ENCODE measurements around the gene PLIN5. TPM values are rescaled to one million over a fixed set of nuclear protein-coding genes. Genes with fewer than 3 reads are reported as not detected.
"Not testable (repeated sequence)": the region's sequence is repeated elsewhere in the genome, so short reads cannot be mapped to it uniquely, and the experiment has no call there.

Gene PLIN5
- polyA plus RNA-seq, 3 donors, result 2.3 to 3.2 (median 2.3) TPM

DNA sequence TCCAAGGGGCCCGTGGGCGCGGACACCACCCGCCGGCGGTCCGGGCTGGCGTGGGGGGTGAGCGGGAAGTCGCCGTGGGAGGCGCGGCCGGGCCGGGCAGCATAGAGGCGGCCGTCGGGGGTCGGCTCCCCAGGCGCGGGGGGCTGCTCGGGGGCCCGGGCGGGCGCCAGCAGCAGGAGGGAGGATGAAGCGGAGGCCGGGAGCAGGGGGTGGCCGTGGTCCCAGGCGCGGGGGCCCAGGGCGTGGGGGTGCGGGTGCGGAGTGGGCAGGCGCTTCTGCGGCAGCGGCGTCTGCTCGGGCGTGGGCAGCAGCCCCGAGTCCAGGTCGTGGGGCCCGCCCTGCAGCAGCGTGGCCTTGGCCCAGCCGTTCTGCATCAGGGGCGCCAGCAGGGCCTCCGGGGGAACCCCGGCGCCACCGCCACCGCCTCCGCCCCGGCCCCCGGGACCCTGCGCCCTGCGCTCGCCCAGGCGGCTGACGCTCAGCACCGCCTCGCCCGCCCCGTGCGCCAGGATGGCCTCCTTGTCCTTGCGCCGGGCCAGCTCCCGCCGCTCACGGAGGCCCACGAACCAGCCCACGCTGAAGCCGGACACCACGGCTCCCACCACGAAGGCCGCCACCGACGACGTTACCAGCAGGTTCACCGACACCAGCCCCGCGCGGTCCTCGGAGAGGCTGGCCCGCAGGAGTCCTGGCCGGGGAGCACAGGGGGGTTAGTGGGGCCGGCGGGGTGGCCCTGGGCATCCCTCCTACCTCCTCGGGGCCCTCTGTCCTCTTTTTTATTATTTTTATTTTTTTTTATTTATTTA lies 9.0 kb upstream of the PLIN5 start:
- DNase-seq (ENCODE audit: low read depth in 3 of 3, low spot score in 2 of 3), result no peak

DNA sequence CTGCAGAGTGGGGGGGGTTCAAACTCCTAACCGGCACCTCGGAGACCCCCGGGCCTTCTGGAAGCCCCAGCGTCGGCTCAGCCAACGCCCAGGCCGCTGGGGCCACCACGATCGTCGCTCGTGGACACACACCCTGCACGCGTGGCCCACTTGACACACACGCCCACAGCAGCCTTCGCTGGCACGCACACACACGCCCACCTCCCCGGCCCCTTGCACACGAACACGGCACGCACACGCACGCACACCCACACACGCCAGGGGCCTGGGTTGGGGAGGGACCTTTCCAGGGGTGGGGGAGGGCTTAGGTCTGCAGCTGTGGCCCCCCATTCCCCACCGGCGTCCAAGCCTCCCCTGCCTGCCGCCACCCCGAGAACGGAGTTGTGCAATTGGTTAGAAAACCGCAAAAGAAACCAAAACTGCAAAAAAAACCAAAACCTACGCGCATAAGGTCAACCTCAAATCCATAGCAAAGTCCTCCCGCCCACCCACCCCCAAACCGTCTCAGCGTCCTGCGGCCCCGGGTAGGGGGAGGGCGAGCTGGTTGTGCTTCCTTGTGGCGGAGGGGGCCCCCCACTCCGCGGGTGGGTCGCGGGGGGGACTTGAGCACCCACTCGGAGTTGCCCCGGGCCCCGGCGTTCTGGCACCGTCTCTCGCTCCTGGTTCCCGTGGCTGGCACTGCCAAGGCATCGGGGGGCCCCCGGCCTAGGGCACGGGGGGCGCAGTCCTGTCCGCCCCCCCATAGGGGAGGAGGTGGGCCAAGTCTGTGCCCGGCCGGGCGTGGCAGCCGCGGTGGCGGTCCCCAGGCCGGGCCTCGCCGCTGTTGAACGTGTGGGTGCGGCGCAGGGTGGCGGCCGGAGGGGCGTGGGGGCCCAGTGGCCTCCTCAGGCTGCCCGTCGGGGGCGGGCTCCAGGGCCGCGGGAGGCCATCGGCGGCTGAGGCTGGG lies 8.1 kb upstream of the PLIN5 start:
- DNase-seq (ENCODE audit: low read depth in 3 of 3, low spot score in 2 of 3), result no peak

DNA sequence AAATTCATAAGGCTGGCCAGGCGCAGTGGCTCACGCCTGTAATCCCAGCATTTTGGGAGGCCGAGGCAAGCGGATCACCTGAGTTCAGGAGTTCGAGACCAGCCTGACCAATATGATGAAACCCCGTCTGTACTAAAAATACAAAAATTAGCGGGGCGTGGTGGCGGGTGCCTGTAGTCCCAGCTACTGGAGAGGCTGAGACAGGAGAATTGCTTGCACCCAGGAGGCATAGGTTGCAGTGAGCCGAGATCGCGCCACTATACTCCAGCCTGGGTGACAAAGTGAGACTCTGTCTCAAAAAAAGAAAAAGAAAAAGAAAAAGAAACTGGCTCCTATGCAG lies 6.8 kb upstream of the PLIN5 start:
- not testable (repeated sequence) for DNase-seq (ENCODE audit: low read depth in 3 of 3, low spot score in 2 of 3)

DNA sequence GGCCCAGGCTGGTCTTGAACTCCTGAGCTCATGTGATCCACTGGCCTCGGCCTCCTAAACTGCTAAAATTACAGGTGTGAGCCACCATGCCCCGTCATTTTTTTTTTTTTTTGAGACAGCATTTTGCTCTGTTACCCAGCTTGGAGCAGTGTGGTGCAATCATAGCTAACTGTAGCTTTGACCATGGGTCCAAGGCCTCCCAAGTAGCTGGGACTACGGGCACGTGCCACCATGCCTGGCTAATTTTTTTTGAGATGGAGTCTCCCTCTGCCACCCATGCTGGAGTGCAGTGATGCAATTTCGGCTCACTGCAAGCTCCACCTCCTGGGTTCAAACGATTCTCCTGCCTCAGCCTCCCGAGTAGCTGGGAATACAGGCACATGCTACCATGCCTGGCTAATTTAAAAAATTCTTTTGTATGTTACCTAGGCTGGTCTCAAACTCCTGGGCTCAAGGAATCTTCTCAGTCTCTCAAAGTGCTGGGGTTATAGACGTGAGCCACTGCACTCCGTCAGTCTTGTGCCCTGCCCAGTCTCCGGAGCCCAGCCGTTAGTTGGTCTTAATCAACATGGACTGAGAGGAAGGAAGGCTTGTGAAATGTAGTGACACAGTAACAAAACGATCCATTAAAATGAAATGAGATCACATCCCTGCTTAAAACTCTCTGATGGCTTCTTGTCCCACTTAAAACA lies 6.2 kb upstream of the PLIN5 start:
- no peak for DNase-seq (ENCODE audit: low read depth in 3 of 3, low spot score in 2 of 3)

- DNase-seq (ENCODE audit: low read depth in 3 of 3, low spot score in 2 of 3), result no peak
Observed at GRCh38 chr19:4539693-4540581, 4.9 kb upstream of the PLIN5 start, which contains the start of gene LRG1. Gene LRG1, minus strand, starts transcription at chr19:4540036. Its CDS starts 23 bp downstream, at chr19:4540013.

GRCh38 chr19:4539169-4539692 lies 4.2 kb upstream of the PLIN5 start:
- no peak for DNase-seq (ENCODE audit: low read depth in 3 of 3, low spot score in 2 of 3)

- no peak for DNase-seq (ENCODE audit: low read depth in 3 of 3, low spot score in 2 of 3)
Observed at GRCh38 chr19:4538601-4538954, 3.6 kb upstream of the PLIN5 start.

DNA sequence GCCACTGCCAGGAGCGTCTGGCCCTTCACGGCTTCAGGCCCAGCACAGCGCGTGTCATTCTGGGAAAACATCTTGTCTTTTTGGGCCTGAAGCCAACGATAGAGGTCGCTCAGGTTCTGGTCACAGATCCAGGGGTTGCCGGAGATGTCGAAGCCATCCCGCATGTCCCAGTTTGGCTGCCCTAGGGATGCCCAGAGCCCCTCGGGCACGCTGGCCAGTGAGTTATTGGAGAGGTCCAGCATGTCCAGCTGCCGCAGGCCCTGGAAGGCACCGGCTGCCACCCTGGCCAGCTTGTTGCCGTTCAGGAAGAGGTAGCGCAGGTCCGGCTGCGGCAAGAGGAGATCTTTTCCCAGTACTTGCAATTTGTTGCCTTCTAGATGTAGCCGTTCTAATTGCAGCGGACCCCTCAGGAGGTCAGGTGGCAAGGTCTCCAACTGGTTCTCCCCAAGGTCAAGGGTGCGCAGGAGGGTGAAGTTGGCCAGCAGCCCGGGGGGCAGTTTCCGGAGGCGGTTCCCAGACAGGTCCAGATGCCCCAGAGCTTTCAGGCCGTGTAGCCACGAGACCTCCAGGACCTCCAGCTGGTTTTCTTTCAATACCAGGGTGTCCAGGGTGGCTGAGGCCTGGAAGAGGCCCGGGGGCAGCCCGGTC lies 3.1 kb upstream of the PLIN5 start:
- DNase-seq (ENCODE audit: low read depth in 3 of 3, low spot score in 2 of 3), result no peak

DNA sequence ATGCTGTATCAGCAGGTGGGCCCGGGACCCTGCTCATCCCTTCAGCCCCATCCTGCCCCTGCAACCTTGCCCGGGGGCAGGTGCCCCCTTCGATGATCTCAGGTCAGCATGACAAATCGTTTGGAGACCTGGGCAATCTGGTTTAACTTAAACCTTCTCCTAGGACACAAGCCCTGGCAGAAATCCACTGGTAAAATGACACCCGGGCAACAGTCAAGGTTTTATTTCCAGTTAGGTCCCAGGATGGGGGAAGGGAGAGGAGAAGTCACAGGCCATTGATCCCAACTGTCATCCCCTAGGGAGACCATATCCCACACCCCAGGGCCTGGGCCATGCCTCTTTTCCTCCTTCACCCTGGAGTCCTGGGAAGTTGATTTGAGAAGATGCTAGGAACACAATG lies 1.8 kb upstream of the PLIN5 start:
- no peak for DNase-seq (ENCODE audit: low read depth in 3 of 3, low spot score in 2 of 3)

- DNase-seq (ENCODE audit: low read depth in 3 of 3, low spot score in 2 of 3), result no peak
Observed at GRCh38 chr19:4533835-4534424, 1.1 kb downstream of the PLIN5 start.

DNA sequence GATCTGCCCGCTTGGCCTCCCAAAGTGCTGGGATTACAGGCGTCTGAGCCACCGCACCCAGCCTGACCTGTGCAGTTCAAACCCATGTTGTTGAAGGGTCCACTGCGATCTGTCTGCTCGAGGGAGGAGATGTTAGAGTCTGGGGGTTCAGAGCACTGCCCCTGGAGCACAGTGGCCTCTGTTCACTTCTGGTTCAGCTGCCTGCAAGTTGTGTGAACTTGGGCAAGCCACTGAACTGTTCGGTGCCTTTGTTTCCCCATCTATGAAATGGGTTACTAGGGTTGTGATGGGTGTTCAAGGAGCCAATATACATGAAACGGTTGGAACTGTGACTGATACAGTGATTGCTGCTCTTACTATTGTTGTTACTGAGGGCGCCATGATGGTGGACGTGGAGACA lies 1.7 kb downstream of the PLIN5 start:
- no peak for DNase-seq (ENCODE audit: low read depth in 3 of 3, low spot score in 2 of 3)

DNA sequence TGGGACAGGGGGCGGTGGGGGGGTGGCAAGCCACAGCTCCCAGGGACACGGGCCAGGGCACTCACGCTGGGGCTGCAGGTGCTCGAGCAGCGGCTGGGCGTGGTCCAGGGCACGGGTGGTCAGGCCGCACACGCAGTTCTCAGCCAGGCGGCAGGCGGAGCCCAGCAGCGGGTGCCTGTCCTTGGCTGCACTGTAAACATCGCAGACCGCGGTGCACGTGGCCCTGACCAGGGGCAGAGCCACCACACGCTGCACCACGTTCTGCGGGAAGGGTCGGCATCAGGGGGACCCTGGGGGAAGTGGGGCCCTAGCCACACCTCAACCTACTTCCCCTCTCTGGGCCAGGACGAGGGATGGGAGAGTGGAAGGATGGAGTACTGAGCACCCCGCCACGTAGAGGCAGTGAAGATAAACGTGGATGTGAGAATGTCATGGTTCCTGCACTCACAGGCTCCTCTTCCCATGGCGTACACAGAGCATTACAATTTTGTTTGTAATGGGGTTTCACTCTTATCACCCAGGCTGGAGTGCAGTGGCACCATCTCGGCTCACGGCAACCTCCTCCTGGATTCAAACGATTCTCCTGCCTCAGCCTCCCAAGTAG lies 3.4 kb downstream of the PLIN5 start:
- DNase-seq (ENCODE audit: low read depth in 3 of 3, low spot score in 2 of 3), result no peak

- DNase-seq (ENCODE audit: low read depth in 3 of 3, low spot score in 2 of 3), result no peak
Observed at GRCh38 chr19:4529924-4530522, 5.0 kb downstream of the PLIN5 start.

- DNase-seq (ENCODE audit: low read depth in 3 of 3, low spot score in 2 of 3), result no peak
Observed at GRCh38 chr19:4528843-4529242, 6.2 kb downstream of the PLIN5 start.

DNA sequence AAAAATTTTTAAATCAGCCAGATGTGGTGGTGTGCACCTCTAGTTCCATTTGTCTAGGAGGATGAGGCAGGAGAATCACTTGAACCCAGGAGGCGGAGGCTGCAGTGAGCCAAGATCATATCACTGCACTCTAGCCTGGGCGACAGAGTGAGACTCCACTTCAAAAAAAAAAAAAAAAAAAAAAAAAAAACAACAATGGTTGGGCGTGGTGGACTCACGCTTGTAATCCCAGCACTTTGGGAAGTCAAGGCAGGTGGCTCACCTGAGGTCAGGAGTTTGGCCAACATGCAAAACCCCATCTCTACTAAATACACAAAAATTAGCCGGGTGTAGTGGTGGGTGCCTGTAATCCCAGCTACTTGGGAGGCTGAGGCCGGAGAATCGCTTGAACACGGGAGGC lies 7.6 kb downstream of the PLIN5 start:
- not testable (repeated sequence) for DNase-seq (ENCODE audit: low read depth in 3 of 3, low spot score in 2 of 3)

GRCh38 chr19:4525563-4526002 lies 9.4 kb downstream of the PLIN5 start:
- DNase-seq (ENCODE audit: low read depth in 3 of 3, low spot score in 2 of 3), result no peak

- no peak for DNase-seq (ENCODE audit: low read depth in 3 of 3, low spot score in 2 of 3)
Observed at GRCh38 chr19:4524808-4525562, 10.0 kb downstream of the PLIN5 start.

Data from right renal cortex interstitium (tissue), 3 donors.